Amygdala (tissue), 56 donors: ENCODE measurements around the gene ZNF322.

Experiments
- DNase-seq, 56 donors: peaks; one replicate each; lab custom pipeline; 2025; lab: John Stamatoyannopoulos, UW

The ZNF322 gene

DNA sequence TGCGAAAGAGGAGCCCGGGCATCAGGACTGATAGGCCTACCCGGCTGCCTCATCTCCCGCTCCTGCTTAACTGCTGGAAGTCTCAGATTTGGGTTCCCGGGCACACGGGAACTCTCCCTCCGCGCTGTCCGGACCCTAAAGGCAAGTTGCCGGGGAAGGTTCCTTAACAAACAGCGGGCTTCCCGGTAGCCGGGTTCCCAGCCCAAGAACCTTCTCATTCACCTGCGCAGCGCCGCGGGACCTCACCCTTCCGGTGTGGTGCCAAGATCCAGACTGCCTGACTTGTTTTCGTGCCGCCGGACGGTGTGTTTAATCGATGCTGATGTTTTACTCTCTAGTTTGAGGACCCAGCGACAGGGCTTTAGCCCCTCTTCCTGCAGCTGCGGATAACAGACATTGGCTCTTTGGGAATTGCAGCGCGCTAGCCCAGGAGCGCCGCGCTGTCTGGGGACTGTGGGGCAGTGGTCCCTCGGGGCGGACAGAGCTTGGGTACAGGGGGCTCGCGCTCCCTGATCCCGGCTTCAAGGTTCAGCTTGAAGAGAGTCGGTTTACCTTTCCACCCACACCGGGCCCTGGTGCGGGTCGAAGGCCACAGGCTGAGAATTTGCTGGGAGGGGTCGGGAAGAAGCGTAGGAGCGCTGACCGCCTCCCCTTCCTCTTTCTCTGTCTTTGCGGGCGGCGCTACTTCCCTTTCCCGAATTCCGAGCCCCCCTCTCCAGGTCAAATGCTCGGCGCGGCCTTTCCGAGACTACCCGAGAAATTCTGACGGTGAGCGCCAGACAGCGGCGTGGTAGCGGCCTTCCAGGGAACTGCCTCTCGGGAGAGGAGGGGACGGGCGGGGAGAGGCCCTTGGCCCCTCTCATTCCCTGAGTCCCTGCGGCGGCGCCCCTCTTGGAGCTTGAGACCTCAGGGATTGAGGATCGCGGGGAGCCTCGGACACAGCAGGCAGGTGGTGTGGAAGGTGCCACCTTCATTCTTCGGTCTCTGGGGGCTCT is 45.6 kb downstream of the ZNF322 start:
- DNase-seq = peak in 1 of 56 donors; percentile 4

DNA sequence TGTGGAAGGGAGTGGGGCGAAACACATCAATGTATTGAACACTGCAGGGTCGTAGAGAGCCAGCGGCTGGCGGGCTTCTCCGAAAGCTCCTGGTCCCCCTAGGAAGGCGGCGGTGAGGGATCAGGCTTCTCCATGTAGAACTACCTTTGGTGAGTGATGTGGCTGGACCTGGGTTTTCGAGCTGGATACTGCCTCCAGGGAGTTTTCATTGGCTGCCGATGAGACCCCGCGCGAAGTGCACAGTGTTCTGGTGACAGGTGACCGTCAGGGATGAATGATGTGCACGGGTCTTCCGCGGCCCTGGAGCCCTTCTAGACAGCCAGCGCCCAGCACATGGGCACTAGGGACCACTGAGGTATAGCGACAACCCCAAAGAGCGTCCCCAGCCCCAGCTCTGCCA is 46.3 kb downstream of the ZNF322 start:
- no peak for DNase-seq

GRCh38 chr6:26611599-26611998 is 47.9 kb downstream of the ZNF322 start:
- DNase-seq = no peak

DNA sequence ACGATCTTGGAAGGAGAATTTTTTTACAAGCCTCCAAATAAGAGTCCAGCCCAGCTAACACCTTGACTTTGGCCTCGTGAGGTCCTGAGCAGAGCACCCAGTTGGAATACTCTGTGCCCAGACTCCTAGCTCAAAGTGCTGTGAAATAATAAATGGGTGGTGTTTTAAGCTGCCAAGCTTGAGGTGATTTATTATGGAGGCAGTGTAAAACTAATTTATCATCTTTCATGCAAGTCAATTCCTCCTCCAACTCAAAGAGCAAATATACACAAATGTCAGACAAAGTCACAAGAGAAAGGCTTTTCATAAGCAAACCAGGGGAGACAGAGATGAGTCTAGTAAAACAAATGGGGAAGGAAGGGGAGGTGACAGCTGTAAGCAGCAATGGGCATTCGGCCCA is 50.1 kb downstream of the ZNF322 start:
- DNase-seq = no peak

DNA sequence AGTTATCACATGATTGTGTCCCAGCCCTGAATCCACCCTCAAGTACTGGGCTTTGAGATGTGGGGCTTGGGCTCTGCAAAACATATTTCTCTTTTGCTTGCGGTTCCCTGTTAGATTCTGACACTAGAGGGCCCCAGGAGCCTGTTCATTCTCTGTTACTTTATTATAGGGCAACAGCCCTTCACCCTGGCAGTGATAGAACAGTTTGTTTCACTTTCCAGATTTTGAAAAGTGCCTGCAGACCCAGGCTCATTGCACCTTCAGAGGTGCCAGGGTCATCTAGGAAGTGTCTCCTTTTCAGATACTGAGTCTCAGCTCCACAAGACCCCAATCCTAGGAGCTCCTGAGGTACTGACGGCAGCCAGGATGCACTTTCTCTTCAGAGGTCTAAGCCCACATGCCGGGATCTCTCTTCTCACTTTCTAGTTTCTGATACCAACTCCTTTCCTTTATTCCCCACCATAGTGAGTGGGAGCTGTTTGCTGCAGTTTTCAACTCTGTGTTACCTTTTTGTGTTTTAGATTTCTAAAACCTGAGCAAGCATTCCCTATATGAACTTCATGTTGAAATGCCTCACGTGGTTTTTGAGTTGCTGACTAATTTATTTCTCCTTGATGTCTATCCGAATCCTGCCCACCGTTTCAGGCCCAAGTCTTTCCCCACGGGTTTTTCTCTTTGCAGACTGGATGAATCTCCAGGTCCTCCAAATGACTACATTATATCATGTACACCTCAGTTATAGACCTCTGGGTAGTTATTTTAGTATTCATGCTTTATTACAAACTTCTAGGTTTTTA is 51.9 kb downstream of the ZNF322 start:
- peak in 25 of 56 donors; percentile 1 to 68 (median 15) for DNase-seq

GRCh38 chr6:26604797-26605196 is 54.7 kb downstream of the ZNF322 start:
- DNase-seq = no peak

DNA sequence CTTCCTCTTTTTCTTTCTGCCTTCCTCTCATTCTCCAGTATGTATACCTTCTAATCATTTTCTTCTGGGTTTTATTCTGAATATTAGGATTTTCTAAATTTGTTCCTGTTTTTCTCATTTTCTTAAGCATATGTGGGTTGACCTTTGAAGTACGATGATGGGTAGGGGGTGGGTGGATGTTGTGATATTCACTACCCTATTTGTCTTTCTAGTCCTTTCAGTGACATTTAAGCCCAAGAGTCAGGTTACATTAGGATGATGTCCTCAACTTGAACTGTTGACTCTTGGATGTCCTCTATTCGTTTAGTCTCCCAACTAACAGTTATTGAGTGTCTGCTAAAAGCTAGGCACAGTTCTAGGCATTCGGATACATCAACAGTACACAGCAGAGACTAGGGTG is 55.5 kb downstream of the ZNF322 start:
- no peak for DNase-seq

- no peak for DNase-seq
Measured at GRCh38 chr6:26602262-26602661, 57.3 kb downstream of the ZNF322 start.

- no peak for DNase-seq
Measured at GRCh38 chr6:26600759-26601158, 58.8 kb downstream of the ZNF322 start.

- DNase-seq = no peak
Measured at GRCh38 chr6:26599591-26599990, 60.0 kb downstream of the ZNF322 start.

GRCh38 chr6:26599134-26599533 is 60.4 kb downstream of the ZNF322 start:
- DNase-seq = no peak

DNA sequence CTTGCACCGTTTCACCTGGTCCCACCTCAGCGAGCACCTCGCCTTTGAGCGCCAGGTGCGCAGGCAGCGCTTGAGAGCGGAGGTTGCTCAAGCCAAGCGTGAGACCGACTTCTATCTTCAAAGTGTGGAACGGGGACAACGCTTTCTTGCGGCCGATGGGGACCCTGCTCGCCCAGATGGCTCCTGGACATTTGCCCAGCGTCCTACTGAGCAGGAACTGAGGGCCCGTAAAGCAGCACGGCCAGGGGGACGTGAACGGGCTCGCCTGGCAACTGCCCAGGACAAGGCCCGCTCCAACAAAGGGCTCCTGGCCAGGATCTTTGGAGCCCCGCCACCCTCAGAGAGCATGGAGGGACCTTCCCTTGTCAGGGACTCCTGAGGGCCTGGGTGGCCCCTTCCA is 61.3 kb downstream of the ZNF322 start:
- no peak for DNase-seq

DNA sequence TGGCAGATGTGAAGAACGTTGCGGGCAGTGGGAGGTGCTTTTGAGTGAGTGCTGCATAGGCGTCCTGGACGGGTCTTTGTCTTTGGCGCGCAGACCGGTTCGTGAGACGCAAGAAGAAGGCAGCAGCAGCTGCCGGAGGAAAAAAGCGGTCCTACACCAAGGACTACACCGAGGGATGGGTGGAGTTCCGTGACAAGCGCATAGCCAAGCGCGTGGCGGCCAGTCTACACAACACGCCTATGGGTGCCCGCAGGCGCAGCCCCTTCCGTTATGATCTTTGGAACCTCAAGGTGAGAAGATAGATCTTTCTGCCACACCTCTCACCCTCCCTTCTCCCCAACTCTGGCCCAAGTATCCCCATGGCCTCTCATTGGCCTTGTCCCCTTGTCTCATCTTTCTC is 61.7 kb downstream of the ZNF322 start:
- no peak for DNase-seq

DNA sequence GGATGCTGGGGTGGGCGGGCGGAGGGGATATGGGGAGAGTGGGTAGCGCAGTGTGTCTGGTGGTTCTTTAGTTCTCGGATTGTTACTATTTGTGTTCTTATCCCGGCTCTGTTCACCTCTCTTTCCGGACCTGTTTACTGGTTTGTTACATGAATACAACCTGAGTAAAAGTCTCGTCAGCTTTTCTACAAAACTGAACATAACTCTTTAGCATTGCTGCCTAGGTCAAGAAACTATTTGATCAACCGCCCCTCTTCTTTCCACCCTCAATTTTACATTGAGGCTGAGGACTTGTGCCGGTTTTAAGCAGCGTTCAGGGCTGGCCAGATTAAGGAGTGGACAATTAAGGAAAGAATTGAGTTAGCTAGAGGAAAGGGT is 62.2 kb downstream of the ZNF322 start:
- DNase-seq = no peak

- DNase-seq = peak; percentile 86 to 99 (median 96)
Measured at GRCh38 chr6:26596579-26597388, 62.8 kb downstream of the ZNF322 start, which contains the start of gene ABT1. TSS of gene ABT1 (plus strand) at chr6:26596953. CDS start at chr6:26596983, 30 bp downstream.

DNA sequence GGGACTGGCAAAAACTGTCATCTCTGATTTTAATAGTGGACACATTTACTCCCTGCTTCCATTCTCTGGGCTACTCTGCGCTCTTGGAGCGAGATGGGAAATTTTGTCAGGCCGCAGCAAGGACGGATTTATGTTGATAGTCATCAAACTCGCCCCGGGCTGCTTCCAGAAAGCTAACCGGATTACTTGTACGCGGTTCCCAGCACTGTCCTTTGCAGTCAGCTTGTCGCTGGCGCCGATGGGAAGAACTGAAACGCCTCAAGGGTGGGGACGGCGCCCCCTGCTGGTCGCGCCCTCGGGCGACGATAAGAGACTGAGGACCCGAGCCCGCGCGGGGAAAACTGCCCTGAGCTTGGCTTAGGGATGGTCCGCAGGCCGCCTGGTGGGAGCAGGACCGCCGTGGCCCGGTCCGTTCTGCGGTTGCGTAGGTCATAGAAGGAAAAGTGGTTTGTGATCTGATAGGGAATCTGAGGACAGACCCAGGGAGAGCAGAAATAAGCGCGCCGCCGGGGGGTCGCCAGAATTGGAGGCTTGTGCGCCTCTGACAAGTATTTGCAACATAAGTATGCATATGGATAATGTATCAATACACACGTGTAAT is 63.8 kb downstream of the ZNF322 start:
- DNase-seq = peak; percentile 18 to 96 (median 74)

- DNase-seq = peak in 17 of 56 donors; percentile 3 to 50 (median 9)
Measured at GRCh38 chr6:26594730-26595632, 64.6 kb downstream of the ZNF322 start.

DNA sequence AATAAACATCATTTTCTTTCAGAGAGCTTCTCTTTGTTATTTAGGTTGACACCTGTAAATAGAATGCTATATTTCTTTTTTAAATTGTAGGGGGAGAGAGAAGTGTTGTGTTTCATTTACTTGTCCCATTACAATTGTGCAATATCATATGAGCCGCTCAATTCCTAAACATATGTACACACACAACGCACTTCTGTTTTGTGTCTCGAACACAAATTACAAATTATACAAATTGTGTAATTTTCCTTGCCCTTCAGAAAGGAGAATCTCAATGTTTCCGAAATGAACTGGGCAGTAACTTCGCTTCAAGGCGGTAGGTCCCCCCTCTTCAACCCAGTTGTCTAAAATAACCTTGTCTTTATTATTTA is 65.4 kb downstream of the ZNF322 start:
- no peak for DNase-seq
